GM18508 (cell line): Measurements from ENCODE around the gene DYNLL2.
"Not testable (repeated sequence)": the region's sequence is repeated elsewhere in the genome, so short reads cannot be mapped to it uniquely, and the experiment has no call there.

ENCODE experiments used
- ATAC-seq: cut with Tn5 transposase; IDR thresholded peaks from one replicate; pipeline ENCODE4 v1.9.1; 2021; ENCODE audit warnings: moderate number of reproducible peaks; ENCODE audit not compliant: insufficient read depth, unreplicated experiment

Gene DYNLL2

GRCh38 chr17:58066401-58066800 lies 16.8 kb upstream of the DYNLL2 start:
- no peak for ATAC-seq

GRCh38 chr17:58072862-58073261 lies 10.4 kb upstream of the DYNLL2 start:
- ATAC-seq = no peak

- not testable (repeated sequence) for ATAC-seq
Measured at GRCh38 chr17:58073266-58073665, 10.0 kb upstream of the DYNLL2 start.

DNA sequence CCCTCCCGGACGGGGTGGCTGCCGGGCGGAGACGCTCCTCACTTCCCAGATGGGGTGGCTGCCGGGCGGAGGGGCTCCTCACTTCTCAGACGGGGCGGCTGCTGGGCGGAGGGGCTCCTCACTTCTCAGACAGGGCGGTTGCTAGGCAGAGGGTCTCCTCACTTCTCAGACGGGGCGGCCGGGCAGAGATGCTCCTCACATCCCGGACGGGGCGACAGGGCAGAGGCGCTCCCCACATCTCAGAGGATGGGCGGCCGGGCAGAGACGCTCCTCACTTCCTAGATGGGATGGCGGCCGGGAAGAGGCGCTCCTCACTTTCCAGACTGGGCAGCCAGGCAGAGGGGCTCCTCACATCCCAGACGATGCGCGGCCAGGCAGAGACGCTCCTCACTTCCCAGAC lies 8.8 kb upstream of the DYNLL2 start:
- not testable (repeated sequence) for ATAC-seq

- no peak for ATAC-seq
Measured at GRCh38 chr17:58079300-58080033, 3.8 kb upstream of the DYNLL2 start.

DNA sequence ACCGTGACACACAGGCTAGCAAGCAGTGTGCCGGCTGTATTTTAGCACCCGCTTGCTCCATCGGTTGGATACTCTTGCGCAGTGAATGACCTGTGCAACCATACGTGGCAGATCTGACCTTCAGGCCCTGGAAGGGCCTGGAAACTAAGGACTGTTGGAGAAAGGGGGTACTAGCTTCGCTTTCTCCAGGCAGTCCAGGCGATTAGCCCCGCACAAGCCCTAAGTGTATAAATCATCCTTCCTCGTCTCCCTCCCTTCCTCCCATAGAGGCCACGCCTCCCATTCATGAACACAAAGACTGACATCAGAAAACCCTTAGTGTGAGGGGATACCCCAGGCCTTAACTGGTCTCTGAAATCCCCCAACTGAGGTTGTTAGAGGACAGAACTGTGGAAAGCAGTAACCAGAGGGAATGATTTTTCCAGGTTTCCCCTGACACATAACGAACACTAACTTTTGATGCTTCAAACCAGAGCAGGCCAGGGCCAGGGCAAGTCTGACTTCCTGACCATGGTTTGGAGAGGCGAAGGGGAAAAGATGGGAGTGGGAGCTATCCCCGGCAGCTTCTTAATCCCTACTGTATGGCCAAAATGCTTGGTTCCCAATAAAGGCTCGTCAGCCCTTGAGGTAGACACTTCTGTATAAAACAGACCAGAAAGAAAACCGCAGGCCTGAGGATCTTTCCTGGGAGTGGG lies 1.4 kb upstream of the DYNLL2 start:
- no peak for ATAC-seq

- no peak for ATAC-seq
Measured at GRCh38 chr17:58082341-58082869, 814 bp upstream of the DYNLL2 start.

- ATAC-seq = no peak
Measured at GRCh38 chr17:58083491-58084316, 485 bp downstream of the DYNLL2 start.

- no peak for ATAC-seq
Measured at GRCh38 chr17:58084317-58084981, 1.2 kb downstream of the DYNLL2 start.

DNA sequence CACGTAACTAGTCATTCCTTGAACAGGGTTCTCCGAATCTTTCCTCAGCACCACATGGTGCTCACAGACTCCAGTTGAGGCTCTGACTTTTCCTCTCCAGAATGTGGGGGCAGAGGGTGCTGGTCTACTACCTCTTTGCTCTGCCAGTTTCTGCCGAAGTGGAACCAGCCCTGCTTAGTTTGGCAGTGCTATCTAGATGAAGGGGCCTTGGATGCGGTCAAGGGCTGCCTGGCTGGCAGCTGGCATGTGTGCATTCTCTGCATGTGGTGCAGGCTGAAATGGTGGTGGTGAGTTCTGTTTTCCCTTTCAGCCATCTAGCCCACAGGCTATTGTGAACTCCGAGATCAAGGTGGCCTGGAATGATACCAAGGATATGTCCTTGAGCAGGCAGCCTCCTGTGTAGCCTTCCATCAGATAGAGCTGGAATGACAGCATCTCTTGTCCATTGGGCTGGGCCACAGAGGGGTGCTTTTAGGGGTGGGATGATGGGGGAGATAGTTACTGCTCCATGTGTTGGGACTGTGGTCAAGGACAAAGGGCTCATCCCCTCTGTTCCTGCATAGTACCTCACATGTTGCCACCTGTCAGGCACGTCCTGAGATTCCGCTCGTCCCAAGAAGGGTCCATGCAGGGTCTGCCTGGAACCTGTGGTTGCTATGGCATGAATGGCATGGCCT lies 2.0 kb downstream of the DYNLL2 start:
- no peak for ATAC-seq

- no peak for ATAC-seq
Measured at GRCh38 chr17:58086953-58087352, 3.7 kb downstream of the DYNLL2 start.

- ATAC-seq = no peak
Measured at GRCh38 chr17:58088624-58089023, 5.4 kb downstream of the DYNLL2 start.

- no peak for ATAC-seq
Measured at GRCh38 chr17:58089111-58089510, 5.9 kb downstream of the DYNLL2 start.

GRCh38 chr17:58091024-58091567 lies 7.9 kb downstream of the DYNLL2 start:
- no peak for ATAC-seq

DNA sequence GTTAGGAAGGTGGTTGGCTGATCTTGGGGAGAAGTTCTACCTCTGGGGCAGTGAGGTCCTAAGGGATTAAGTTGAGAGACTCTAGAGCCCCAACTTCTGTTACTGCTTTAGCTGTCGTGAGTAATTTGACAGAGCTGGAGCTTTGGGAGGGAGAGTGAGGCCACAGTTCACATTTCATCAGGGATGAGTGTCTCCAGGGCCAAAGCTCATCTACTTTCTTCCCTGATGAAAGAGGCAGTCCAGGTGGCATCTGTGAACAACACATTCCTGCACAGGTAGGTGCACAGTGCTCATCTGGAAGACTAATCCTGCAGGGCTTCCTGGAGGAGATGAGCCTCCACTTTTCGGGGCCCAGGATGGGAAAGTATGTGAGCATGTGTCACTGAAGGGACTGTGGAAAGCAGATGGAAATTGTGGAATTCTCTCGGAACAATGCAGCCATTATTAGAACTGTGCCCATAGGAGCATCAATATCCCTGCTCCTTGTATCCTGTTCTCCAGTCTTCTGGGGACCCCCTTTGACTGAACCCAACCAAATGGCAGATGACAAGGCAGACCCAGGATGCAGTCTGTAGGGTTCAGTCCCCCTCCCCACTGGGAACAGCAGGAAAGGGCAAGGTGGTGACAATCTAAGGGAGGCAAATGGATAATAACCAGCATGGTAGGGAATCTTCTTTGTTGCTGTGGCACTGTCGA lies 9.0 kb downstream of the DYNLL2 start:
- ATAC-seq = no peak

- ATAC-seq = no peak
Measured at GRCh38 chr17:58092797-58093385, 9.7 kb downstream of the DYNLL2 start.

- ATAC-seq = no peak
Measured at GRCh38 chr17:58094118-58094517, 10.9 kb downstream of the DYNLL2 start.

GRCh38 chr17:58096892-58097291 lies 13.7 kb downstream of the DYNLL2 start:
- ATAC-seq = no peak
